Stomach (tissue), 9 donors: ENCODE results near the gene CACNA1H. TPM values are rescaled to one million over a fixed set of nuclear protein-coding genes. Genes with fewer than 3 reads are reported as not detected.

Experiments
- DNase-seq, 2 donors: peaks; one replicate each; pipeline versions ENCODE4 v3.0.0 to v3.0.0-alpha.2; 2013 to 2019
- H3K27ac ChIP-seq, 5 donors: fragments of 200-600 bp in 4 of 5; sonication (generic) in 4 of 5; one replicate each; pipeline ENCODE4 v1.5.1; 2013 to 2019; ENCODE audit warnings: mild to moderate bottlenecking in 1 of 5, moderate library complexity in 1 of 5
- H3K27me3 ChIP-seq, 3 donors: fragments of 200-600 bp; sonication (generic); one replicate each; pipeline ENCODE4 v1.5.1; 2017 to 2019; ENCODE audit warnings: mixed run types in 1 of 3
- H3K36me3 ChIP-seq, 4 donors: fragments of 200-600 bp; sonication (generic); 1 replicate in 3 of 4; 2 replicates in 1 of 4; pipeline ENCODE4 v1.5.1; 2016 to 2019
- H3K4me1 ChIP-seq, 4 donors: fragments of 200-600 bp; sonication (generic); one replicate each; pipeline ENCODE4 v1.5.1; 2016 to 2019
- H3K4me3 ChIP-seq, 4 donors: fragments of 200-600 bp; sonication (generic) in 3 of 4; one replicate each; pipeline ENCODE4 v1.5.1; 2016 to 2019; ENCODE audit warnings: mild to moderate bottlenecking in 1 of 4
- H3K9me3 ChIP-seq, 4 donors: fragments of 200-600 bp; sonication (generic); one replicate each; pipeline ENCODE4 v1.5.1; 2016 to 2019
- CTCF ChIP-seq, 7 experiments: fragments of 450-650 bp in 4 of 7; fragments of 200-600 bp in 3 of 7; sonication (generic) in 3 of 7; IDR thresholded peaks; one replicate each; pipeline ENCODE4 v1.5.1; 2016 to 2019; ENCODE audit warnings: antibody characterized with exemption in 7 of 7, control low read depth in 2 of 7, mild to moderate bottlenecking in 1 of 7
- EP300 ChIP-seq: sonication (generic); formaldehyde crosslinking; IDR thresholded peaks from one replicate; pipeline ENCODE4 v1.6.1; 2017; ENCODE audit warnings: antibody characterized with exemption
- POLR2A ChIP-seq, 4 donors: fragments of 450-650 bp; IDR thresholded peaks; one replicate each; pipeline ENCODE4 v1.6.1; 2016; ENCODE audit warnings: antibody characterized with exemption in 4 of 4, control low read depth in 2 of 4, mild to moderate bottlenecking in 1 of 4, moderate library complexity in 1 of 4
- POLR2AphosphoS5 ChIP-seq, 3 donors: sonication (generic); formaldehyde crosslinking; IDR thresholded peaks; one replicate each; pipeline ENCODE4 v1.6.1; 2016; ENCODE audit warnings: antibody characterized with exemption in 3 of 3
- WGBS, 5 donors: extraction: QIAGEN DNeasy Blood & Tissue Kit in 3 of 5; methylation state at CpG; one replicate each; pipeline versions ENCODE4 v1.1.5 to v1.1.7; 2013 to 2018; 5-methylcytosine and 5-hydroxymethylcytosine counted together
- intact Hi-C: fragments of 100-400 bp; cut with DNase I; formaldehyde crosslinking; loops from one replicate; pipeline ENCODE4 v1.15.1; 2023; ENCODE audit warnings: low total_unique reads
- polyA plus RNA-seq, 3 donors: library from polyadenylated mRNA; stranded (reverse); fragments of 200-250 nt; gene quantifications; one replicate each; pipeline ENCODE4 v1.2.3, GENCODE V29; 2013
- total RNA-seq, 5 donors: library from RNA; depleted of rRNA; stranded (reverse); fragments of >200 nt; gene quantifications; one replicate each; pipeline versions ENCODE4 v1.1.0 to v1.2.3, GENCODE V29; 2014 to 2016
- donor health status: healthy with polysubstance abuse.
- donor health status: Bipolar disorder and iron deficiency.
- donor health status: healthy.

CACNA1H gene
- total and polyA plus RNA-seq, 8 donors: 1.5 to 49.6 (median 19.6) TPM

DNA sequence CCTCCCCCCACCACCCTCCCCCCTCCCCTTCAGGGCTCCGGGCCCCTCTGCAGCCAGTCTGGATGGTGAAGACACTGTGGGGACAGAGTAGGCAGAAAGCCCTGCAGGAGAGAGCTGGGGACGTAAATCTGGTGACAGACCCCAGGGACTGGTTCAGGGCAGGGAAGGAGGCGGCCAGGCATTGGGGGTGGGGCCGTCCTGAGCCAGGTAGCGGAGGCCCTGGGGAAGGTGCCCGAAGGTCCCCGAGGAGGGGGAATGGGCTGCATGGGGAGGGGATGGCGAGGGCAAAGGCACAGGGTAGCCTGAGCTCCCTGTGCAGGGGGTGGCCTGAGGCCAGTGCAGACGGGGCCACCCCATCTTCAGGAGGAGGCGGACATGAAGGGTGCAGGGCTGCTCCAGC is 26.3 kb upstream of the CACNA1H start:
- Histone ChIP-seq H3K27ac (no peak overlapping the region), H3K36me3 (no peaks in the 10 kb centered on the region), H3K4me3 (no peak overlapping the region), H3K27me3 (peaks cover 0 to 56% (median 4%) of the 10 kb centered on the region in 3 donors), H3K4me1 (peaks cover 0 to 7% (median 4%) of the 10 kb centered on the region in 4 donors), H3K9me3 (no peaks in the 10 kb centered on the region)
- TF ChIP-seq EP300 (no peak), CTCF (IDR thresholded peaks at IDR 0.05) (no peak), POLR2AphosphoS5 (IDR thresholded peaks at IDR 0.05) (no peak), POLR2A (IDR thresholded peaks at IDR 0.05) (no peak)
- WGBS, 5 donors: 39 to 59% (median 42%) methylated on average over 7 to 10 of the region's 10 CpGs
- no peak for DNase-seq
- intact Hi-C loops: no loop called here

DNA sequence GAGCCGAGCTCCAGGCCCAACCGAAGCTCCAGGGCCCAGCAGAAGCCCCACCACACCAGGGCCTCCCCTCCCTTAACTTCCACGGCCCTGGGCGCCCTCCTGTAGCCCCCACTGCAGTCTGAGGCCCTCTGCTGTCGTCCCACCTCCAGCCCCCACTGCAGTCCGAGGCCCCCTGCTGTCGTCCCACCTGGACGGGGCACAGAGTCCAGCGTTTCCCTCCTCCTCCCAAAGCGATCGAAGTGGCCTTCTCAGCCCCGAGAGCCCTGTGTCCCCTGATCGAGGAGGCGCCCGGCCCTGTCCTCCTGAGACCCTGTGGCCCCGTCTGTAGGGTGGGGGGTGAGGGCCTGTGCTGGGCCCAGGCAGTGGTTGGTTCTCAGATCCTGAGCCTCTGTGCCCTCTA is 25.8 kb upstream of the CACNA1H start:
- Histone ChIP-seq H3K27me3 (peaks cover 0 to 62% (median 4%) of the 10 kb centered on the region in 3 donors), H3K9me3 (no peaks in the 10 kb centered on the region), H3K36me3 (no peaks in the 10 kb centered on the region), H3K4me1 (peaks cover 0 to 7% (median 4%) of the 10 kb centered on the region in 4 donors), H3K27ac (no peak overlapping the region), H3K4me3 (no peak overlapping the region)
- DNase-seq: no peak
- no peak for TF ChIP-seq CTCF (IDR thresholded peaks at IDR 0.05)
- TF ChIP-seq POLR2AphosphoS5 (IDR thresholded peaks at IDR 0.05): no peak
- no peak for TF ChIP-seq POLR2A (IDR thresholded peaks at IDR 0.05)
- TF ChIP-seq EP300: no peak
- WGBS, 5 donors: 37 to 58% (median 47%) methylated on average over 3 to 16 of the region's 16 CpGs
- intact Hi-C loops: no loop called here

DNA sequence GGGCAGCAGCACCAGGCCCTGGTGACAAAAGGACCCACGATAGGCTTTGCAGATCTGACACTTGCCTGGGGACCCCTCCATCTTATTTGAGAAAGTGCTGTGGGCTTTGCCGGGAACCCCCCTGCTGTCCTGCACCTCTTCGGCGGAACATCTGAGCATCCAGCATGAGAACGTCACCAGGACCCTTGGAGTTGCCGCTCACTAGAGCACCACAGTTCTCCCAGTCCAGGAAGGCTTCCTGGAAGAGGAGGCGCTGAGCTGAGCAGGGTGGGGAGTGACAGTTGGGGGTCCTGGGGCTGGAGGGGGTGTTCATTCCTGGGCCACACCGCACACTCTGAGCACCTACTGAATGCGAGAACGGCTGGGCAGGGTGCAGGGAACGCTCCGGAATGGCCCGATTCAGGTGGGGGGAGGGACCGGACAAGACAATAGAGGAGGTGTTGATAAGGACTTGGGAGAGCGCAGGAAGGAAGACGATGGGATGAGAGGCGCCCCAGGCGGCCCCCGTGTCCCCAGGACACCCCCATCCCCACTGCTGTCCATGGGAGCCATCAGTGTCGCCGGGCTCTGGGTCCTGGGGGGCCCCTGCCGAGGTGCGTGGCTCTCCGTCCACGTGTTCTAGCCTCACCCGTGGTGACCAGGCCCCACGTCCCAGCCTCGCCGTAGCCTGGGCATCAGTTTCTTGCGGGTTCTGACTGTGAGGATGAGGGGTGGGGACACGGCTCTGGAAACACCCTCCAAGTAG is 24.8 kb upstream of the CACNA1H start:
- Histone ChIP-seq H3K4me1 (peaks cover 0 to 8% (median 6%) of the 10 kb centered on the region in 4 donors), H3K27ac (no peak overlapping the region), H3K36me3 (no peaks in the 10 kb centered on the region), H3K27me3 (peaks cover 0 to 64% (median 4%) of the 10 kb centered on the region in 3 donors), H3K4me3 (no peak overlapping the region), H3K9me3 (no peaks in the 10 kb centered on the region)
- TF ChIP-seq CTCF (IDR thresholded peaks at IDR 0.05): no peak
- no peak for TF ChIP-seq POLR2AphosphoS5 (IDR thresholded peaks at IDR 0.05)
- no peak for TF ChIP-seq POLR2A (IDR thresholded peaks at IDR 0.05)
- intact Hi-C loops: no loop called here
- no peak for DNase-seq
- 81 to 91% (median 86%) methylated on average over 18 to 31 of the region's 31 CpGs for WGBS, 5 donors

DNA sequence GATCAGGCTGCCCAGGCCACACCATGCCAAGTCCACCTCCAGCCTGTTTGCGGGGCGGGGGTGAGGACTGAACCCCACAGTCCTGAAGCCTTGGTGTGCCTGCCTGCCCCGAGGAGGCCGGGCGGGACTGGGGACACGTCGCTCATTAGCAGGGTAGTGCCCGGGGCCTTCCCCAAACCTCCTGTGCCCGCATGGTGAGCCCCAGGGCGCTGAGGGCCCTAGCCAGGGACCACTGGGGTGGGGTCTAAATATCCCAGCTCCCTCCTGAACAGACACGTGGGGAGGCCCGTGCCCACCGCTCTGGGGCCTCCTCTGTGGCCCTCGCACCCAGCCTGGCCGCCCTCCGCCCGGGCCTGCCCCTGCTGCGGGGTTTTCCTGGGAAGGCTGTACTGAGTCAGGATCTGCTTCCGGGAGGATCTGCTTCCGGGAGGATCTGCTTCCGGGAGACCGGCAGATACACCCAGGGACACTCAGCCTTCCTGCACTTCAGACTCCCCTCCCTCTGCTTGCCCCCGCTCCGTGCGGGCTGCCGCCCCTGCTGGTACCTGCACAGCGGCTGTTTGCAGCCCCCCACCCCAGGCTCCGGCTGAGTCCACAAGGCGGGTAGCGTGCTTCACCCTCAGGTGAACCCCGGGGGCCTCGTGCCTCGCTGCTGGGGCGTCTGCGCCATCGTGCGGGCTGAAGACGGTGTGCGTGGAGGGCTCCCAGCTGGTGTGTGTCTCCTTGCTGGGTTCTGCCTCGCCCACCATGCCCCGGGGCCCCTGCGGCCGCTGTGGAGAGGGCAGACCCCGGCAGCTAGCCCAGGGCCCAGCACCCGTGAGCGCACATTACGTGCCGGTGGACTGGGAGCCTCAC is 23.6 kb upstream of the CACNA1H start:
- H3K4me1 ChIP-seq: peaks cover 0 to 20% (median 17%) of the 10 kb centered on the region in 4 donors
- no peaks in the 10 kb centered on the region for H3K36me3 ChIP-seq
- WGBS, 5 donors: 90 to 95% (median 94%) methylated on average over 16 to 48 of the region's 48 CpGs
- no peaks in the 10 kb centered on the region for H3K9me3 ChIP-seq
- no peak for TF ChIP-seq POLR2AphosphoS5 (IDR thresholded peaks at IDR 0.05)
- H3K4me3 ChIP-seq: no peak overlapping the region
- H3K27ac ChIP-seq: no peak overlapping the region
- no peak for DNase-seq
- peaks cover 0 to 65% (median 7%) of the 10 kb centered on the region in 3 donors for H3K27me3 ChIP-seq
- intact Hi-C loops: no loop called here
